ENCODE measurements around the gene STAB1. TPM values are rescaled to one million over a fixed set of nuclear protein-coding genes. Genes with fewer than 3 reads are reported as not detected.

STAB1 gene
- total and polyA plus RNA-seq, 7 donors, result 15.9 to 47.5 (median 29.0) TPM

- intact Hi-C loops (cut with DNase I), result loop anchor here in 1 of 2 donors (1.0 to 5.0 kb wide), 2 partner anchors 14 to 231 kb away; partner anchors contain the start of genes GNL3 and PBRM1
- H3K36me3 ChIP-seq (ENCODE audit: insufficient read depth in 1 of 2, low read depth in 1 of 2), result peaks cover 11 to 40% of the 10 kb centered on the region in 2 donors
- no peaks in the 10 kb centered on the region for H3K9me3 ChIP-seq
- WGBS, 3 donors, result 15 to 25% (median 17%) methylated on average over 12 to 13 of the region's 13 CpGs
- peaks cover 36% of the 10 kb centered on the region for H3K4me1 ChIP-seq
- no peak for DNase-seq
- no peak for ATAC-seq
- peak overlapping the region; percentile 90 for H3K27ac ChIP-seq
- TF ChIP-seq CTCF (IDR thresholded peaks at IDR 0.05), result no peak
- H3K27me3 ChIP-seq (ENCODE audit: insufficient read depth in 3 of 3, low read length in 2 of 3), result no peaks in the 10 kb centered on the region
- H3K4me3 ChIP-seq, result peak overlapping the region; percentile 73
These were observed 38.9 kb upstream of the STAB1 start for GRCh38 chr3:52456169-52456799.

DNA sequence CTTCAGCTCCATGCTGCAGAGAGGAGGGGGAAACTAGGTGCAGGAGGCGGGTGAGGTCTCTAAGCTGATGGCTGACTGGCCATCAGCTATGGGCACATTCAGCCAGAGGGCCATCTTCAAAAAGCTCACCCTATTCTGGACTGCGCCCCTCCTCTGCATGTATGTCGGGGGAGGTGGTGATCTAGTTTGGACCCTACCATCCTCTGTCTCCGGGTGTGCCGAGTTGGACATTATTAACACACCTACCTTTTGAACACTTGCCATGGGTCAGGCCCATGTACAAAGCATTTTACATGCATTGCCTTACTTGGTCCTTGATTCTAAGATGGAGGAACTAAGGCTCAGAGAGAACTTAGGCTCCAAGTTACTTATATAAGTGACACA is 38.3 kb upstream of the STAB1 start:
- intact Hi-C loops (cut with DNase I), result loop anchor here in 1 of 2 donors (1.0 to 5.0 kb wide), 2 partner anchors 14 to 231 kb away; partner anchors contain the start of genes GNL3 and PBRM1
- 69 to 82% (median 72%) methylated on average over 5 of the region's 5 CpGs for WGBS, 3 donors

GRCh38 chr3:52458031-52458760 is 36.9 kb upstream of the STAB1 start:
- 79 to 81% (median 80%) methylated on average over 6 of the region's 6 CpGs for WGBS, 3 donors
- Histone ChIP-seq H3K36me3 (ENCODE audit: insufficient read depth in 1 of 2, low read depth in 1 of 2) (peaks cover 11 to 59% of the 10 kb centered on the region in 2 donors), H3K9me3 (no peaks in the 10 kb centered on the region), H3K4me1 (peaks cover 27% of the 10 kb centered on the region), H3K27me3 (ENCODE audit: insufficient read depth in 3 of 3, low read length in 2 of 3) (no peaks in the 10 kb centered on the region), H3K27ac (no peak overlapping the region), H3K4me3 (no peak overlapping the region)
- ATAC-seq (no peak), DNase-seq (no peak)
- TF ChIP-seq CTCF (IDR thresholded peaks at IDR 0.05), result no peak
- intact Hi-C loops (cut with DNase I), result loop anchor here in 1 of 2 donors (5.0 kb wide), 1 partner anchor 229 kb away; the partner anchor contains the start of genes GNL3 and PBRM1

More for the DNA sequence above, 38.3 kb upstream of the STAB1 start:
- no peaks in the 10 kb centered on the region for H3K9me3 ChIP-seq
- peak overlapping the region; percentile 90 for H3K27ac ChIP-seq
- no peak for TF ChIP-seq CTCF (IDR thresholded peaks at IDR 0.05)
- H3K4me3 ChIP-seq, result peak overlapping the region; percentile 73
- peaks cover 36% of the 10 kb centered on the region for H3K4me1 ChIP-seq
- ATAC-seq (no peak), DNase-seq (no peak)
- no peaks in the 10 kb centered on the region for H3K27me3 ChIP-seq (ENCODE audit: insufficient read depth in 3 of 3, low read length in 2 of 3)
- H3K36me3 ChIP-seq (ENCODE audit: insufficient read depth in 1 of 2, low read depth in 1 of 2), result peaks cover 11 to 45% of the 10 kb centered on the region in 2 donors

GRCh38 chr3:52458770-52459545 is 36.2 kb upstream of the STAB1 start:
- Histone ChIP-seq H3K4me1 (peaks cover 24% of the 10 kb centered on the region), H3K27me3 (ENCODE audit: insufficient read depth in 3 of 3, low read length in 2 of 3) (no peaks in the 10 kb centered on the region), H3K9me3 (no peaks in the 10 kb centered on the region), H3K36me3 (ENCODE audit: insufficient read depth in 1 of 2, low read depth in 1 of 2) (peaks cover 11 to 64% of the 10 kb centered on the region in 2 donors), H3K4me3 (no peak overlapping the region), H3K27ac (no peak overlapping the region)
- intact Hi-C loops (cut with DNase I), result loop anchor here in 1 of 2 donors (5.0 kb wide), 1 partner anchor 228 kb away; the partner anchor contains the start of genes GNL3 and PBRM1
- ATAC-seq (no peak), DNase-seq (no peak)
- no peak for TF ChIP-seq CTCF (IDR thresholded peaks at IDR 0.05)
- 94 to 95% (median 95%) methylated on average over 14 of the region's 14 CpGs for WGBS, 3 donors

Measured in psoas muscle (tissue), 8 donors.